ENCODE measurements around the gene DEPP1. TPM values are rescaled to one million over a fixed set of nuclear protein-coding genes. Genes with fewer than 3 reads are reported as not detected.

Gene DEPP1
- total RNA-seq, 1 experiment from 2014 or later = 1.6 TPM

- TF ChIP-seq ZNF281 (CRISPR knock-in tag; IDR thresholded peaks at IDR 0.05) (no peak), ZNF425 (CRISPR knock-in tag; conservative IDR thresholded peaks at IDR 0.05) (no peak), NFE2L1 (CRISPR knock-in tag; IDR thresholded peaks at IDR 0.05) (no peak), TCF7 (CRISPR knock-in tag; IDR thresholded peaks at IDR 0.05; ENCODE audit: low read depth) (no peak)
These were observed 16.5 kb downstream of the DEPP1 start (continued) for GRCh38 chr10:44961931-44962750.

- ChIA-PET CTCF (interaction anchor here (7.3 kb wide), 1 partner anchor 27 kb away, joined by 74 read pairs; no protein-coding TSS in a partner anchor), POLR2A (no interaction called here)
- Mint-ChIP-seq H3K4me1 (peaks cover 74% of the 10 kb centered on the region), H3K4me3 (peak overlapping the region; percentile 67), H3K27me3 (ENCODE audit: low read depth) (peaks cover 10% of the 10 kb centered on the region), H3K27ac (no peak overlapping the region), H3K36me3 (peaks cover 6% of the 10 kb centered on the region), H3K9me3 (peaks cover 5% of the 10 kb centered on the region; the same call in 1 of the 2 replicates)
- ATAC-seq (no peak), DNase-seq (ENCODE audit: low spot score) (no peak)
- TF ChIP-seq HMGA2 (CRISPR knock-in tag; IDR thresholded peaks at IDR 0.05) = no peak
- TF ChIP-seq CDX4 (CRISPR knock-in tag; IDR thresholded peaks at IDR 0.05; ENCODE audit: borderline replicate concordance) = no peak
- no peak for TF ChIP-seq USF1 (CRISPR knock-in tag; IDR thresholded peaks at IDR 0.05)
- TF ChIP-seq JAZF1 (CRISPR knock-in tag; IDR thresholded peaks at IDR 0.05) = no peak
- no peak for TF ChIP-seq PRDM15 (CRISPR knock-in tag; IDR thresholded peaks at IDR 0.05)
- no peak for TF ChIP-seq AFF4 (CRISPR knock-in tag; IDR thresholded peaks at IDR 0.05; ENCODE audit: borderline replicate concordance)
- no peak for TF ChIP-seq ZNF512 (CRISPR knock-in tag; IDR thresholded peaks at IDR 0.05; ENCODE audit: borderline replicate concordance)
- no peak for TF ChIP-seq FOXJ3 (CRISPR knock-in tag; IDR thresholded peaks at IDR 0.05; ENCODE audit: borderline replicate concordance)
- no peak for TF ChIP-seq ZMAT4 (CRISPR knock-in tag; IDR thresholded peaks at IDR 0.05)
- no peak for TF ChIP-seq HMGXB4 (CRISPR knock-in tag; IDR thresholded peaks at IDR 0.05)
- no peak for TF ChIP-seq RORB (CRISPR knock-in tag; IDR thresholded peaks at IDR 0.05)
- TF ChIP-seq ZNF121 (CRISPR knock-in tag; IDR thresholded peaks at IDR 0.05) = no peak
These were observed 17.4 kb downstream of the DEPP1 start for GRCh38 chr10:44961230-44961571.
